Measurements from ENCODE around the gene VWA3B.
A peak's percentile ranks its signal among the peaks of the same experiment; 100 is the strongest.
"Not testable (repeated sequence)": the region's sequence is repeated elsewhere in the genome, so short reads cannot be mapped to it uniquely, and the experiment has no call there.

Gene VWA3B, protein sequence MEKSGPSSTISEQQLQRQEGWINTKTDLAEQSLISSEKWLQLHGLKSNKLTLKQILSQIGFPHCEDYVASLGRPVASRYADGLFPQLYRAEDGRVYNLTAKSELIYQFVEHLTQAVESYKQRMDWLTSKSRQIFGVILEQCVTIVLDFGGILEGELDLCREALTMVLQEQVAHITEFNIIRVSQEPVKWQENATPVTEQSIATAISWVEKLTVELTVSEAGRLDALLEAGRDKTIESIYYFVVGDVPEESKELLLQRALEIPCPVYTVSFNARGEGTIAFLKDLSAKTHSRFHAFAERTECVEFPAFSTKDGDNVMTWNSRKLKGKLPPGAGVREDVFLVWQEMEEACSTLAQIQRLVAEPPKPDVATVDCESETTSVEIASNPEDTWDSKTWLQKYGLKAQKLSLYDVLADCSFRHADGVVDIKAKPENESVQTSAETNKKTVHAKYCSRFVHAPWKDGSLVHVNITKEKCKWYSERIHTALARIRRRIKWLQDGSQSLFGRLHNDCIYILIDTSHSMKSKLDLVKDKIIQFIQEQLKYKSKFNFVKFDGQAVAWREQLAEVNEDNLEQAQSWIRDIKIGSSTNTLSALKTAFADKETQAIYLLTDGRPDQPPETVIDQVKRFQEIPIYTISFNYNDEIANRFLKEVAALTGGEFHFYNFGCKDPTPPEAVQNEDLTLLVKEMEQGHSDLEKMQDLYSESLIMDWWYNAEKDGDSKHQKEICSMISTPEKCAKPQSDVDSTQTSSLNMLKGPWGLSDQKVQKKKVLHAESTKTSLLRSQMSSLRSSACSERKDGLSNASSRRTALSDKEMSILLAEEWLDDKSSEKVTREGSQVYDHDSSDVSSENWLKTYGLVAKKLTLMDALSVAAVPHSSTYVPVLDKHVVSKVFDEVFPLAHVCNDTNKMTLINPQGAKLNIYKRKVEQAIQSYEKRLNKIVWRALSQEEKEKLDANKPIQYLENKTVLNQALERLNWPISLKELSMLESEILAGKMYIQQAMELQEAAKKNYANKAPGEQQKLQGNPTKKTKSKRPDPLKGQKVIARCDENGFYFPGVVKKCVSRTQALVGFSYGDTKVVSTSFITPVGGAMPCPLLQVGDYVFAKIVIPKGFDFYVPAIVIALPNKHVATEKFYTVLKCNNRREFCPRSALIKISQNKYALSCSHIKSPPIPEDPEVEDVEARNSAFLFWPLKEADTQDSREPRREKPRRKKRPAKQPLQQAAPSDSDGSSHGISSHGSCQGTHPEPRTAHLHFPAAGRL (N-terminal part only)

GRCh38 chr2:98086491-98087446 is at the start of gene VWA3B:
Gene VWA3B, plus strand, starts transcription at chr2:98087167. Its CDS starts 5,926 bp downstream, at chr2:98093093.
- H3K27ac ChIP-seq, result no peak within 1 kb of the TSS
- peak within 1 kb of the TSS; percentile 18 to 47 (median 34) for H3K4me3 ChIP-seq

DNA sequence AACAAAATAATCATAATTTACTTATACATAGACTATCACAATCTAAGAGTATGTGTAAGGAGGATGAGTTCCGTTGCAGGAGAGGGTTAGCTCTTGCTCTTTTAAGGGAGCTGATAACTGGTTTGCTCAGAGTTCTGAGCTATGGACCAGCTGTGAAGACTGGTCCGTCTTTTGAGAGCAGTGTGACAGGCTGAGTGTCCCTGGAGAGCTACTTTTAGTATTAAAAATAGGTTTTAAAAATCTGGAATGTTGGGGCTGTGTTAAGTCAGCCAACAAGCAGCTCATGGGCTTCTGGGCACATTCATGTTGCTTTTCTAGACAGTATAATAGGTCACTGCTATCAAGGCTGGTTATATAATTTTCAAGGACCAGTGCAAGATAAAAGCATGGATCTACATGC is 49.8 kb upstream of the VWA3B start:
- Histone ChIP-seq H3K27ac (no peak overlapping the region), H3K4me3 (no peak overlapping the region)

GRCh38 chr2:98037666-98038336 is 49.2 kb upstream of the VWA3B start:
- H3K27ac ChIP-seq, result no peak overlapping the region

GRCh38 chr2:98039085-98039756 is 47.7 kb upstream of the VWA3B start:
- H3K27ac ChIP-seq, result no peak overlapping the region
- H3K4me3 ChIP-seq, result no peak overlapping the region

More at GRCh38 chr2:98037666-98038336, 49.2 kb upstream of the VWA3B start:
- no peak overlapping the region for H3K4me3 ChIP-seq

DNA sequence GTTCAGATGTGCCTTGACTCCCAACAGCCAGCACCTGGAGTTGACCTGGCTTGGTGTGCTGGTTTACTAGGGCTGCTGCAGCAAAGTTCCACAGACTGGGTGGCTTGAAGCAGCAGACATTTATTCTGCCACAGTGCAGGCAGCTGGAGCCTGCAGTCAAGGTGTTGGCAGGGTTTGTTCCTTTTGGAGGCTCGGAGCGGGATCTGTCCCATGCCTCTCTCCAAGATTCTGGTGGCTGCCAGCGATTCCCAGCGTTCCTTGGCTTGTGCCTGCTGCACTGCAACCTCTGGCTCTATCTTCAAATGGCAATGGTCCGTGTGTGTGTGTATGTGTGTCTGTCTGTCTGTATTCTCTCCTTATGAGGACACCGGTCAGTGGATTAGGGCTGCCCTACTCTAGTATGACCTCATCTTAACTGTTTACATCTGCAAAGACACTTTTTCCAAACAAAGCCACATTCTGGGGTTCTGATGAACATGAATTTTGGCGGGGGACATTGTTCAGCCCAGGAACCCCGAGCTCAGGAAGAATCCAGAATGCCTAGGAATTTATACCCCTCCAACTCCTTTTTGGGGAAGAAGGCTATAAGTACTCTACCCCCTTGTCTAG is 46.5 kb upstream of the VWA3B start:
- Histone ChIP-seq H3K4me3 (no peak overlapping the region), H3K27ac (no peak overlapping the region)

DNA sequence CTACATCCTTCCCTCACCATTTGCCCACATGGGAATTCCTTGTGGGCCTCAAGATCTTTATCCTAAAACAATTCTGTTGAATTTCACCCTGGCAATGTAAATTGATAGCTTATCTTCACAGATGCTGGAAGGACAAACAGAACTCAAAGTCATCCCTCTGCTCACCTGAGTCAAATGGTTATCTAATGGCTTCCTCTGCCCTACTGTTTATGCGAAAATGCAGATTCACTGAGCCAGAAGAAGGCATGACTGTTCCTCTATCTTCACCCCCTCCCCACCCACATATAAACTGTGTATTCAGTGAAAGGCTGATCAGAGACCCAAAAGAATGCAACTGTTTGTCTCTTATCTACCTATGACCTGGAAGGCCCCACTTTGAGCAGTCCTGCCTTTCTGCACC is 43.9 kb upstream of the VWA3B start:
- Histone ChIP-seq H3K27ac (no peak overlapping the region), H3K4me3 (no peak overlapping the region)

GRCh38 chr2:98044730-98045129 is 42.2 kb upstream of the VWA3B start:
- not testable (repeated sequence) for H3K4me3 ChIP-seq, H3K27ac ChIP-seq

DNA sequence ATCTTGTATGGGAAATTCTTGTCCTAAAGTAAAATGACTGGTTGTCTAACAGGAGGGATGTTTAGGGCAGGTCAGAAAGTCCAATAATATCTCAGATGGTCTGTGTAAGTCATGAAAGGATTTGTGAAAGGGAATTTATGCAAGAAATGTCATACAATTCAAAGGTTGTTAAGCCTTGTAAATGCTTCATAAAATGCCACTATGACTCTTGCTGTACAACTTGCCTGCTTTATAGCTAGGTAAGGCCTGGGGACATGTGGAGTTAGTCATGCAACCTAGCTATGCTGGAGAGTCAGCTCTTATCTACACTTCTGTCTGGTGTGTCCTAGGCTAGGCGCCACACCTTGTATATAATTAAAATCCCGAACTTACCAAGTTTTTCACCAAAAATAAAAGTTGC is 36.9 kb upstream of the VWA3B start:
- Histone ChIP-seq H3K4me3 (no peak overlapping the region), H3K27ac (no peak overlapping the region)

DNA sequence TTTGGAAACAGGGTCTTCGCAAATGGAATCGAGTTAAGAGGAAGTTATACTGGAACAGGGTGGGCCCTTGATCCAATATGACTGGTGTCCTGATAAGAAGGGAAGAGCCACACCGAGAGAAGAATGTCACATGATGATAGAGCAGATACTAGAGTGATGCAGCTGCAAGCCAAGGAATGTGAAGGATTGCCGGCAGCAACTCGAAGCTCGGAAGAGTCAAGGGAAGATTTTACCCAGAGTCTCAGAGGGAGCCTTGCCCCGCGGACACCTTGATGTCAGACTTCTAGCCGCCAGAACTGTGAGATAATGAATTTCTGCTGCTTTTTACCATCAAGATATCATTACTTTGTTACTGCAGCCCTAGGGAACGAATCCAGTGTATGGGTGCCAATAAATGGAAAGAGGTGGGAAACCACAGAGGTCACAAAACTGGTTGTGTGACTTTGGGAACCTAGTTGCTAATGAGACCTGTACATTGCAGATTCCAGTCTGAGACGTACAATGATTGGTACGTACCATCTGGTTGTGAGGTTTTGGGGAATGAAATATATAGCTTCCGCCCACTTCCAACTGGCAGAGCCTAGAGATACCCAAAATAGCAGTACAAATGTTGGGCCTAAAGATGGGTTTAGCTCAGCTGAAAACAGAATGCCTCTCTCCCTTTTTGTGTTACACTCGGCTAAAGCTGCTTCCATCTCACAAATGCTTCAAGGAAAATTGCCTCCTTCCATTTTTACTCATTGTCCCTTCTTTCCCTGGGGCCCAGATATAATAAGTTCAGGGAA is 28.6 kb upstream of the VWA3B start:
- Histone ChIP-seq H3K27ac (no peak overlapping the region), H3K4me3 (no peak overlapping the region)

DNA sequence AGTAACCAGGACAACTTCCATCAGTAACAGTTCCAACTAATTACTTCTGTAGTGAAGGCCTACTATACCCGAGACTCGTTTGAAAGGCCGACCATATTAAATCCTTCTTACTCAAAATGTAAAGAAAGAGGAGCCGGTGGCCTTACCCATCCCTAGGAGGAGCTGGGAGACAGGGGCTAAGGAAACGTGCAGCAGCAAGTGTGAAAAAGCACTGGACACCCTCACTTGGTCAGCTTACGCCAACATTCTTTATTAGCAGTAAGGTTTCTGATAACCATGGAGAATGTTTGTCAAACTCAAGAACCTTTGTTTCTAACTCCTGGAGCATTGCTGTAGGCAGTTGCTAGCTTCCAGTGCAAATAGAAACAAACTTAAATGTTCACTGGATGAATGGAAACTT is 26.7 kb upstream of the VWA3B start:
- Histone ChIP-seq H3K27ac (no peak overlapping the region), H3K4me3 (no peak overlapping the region)

DNA sequence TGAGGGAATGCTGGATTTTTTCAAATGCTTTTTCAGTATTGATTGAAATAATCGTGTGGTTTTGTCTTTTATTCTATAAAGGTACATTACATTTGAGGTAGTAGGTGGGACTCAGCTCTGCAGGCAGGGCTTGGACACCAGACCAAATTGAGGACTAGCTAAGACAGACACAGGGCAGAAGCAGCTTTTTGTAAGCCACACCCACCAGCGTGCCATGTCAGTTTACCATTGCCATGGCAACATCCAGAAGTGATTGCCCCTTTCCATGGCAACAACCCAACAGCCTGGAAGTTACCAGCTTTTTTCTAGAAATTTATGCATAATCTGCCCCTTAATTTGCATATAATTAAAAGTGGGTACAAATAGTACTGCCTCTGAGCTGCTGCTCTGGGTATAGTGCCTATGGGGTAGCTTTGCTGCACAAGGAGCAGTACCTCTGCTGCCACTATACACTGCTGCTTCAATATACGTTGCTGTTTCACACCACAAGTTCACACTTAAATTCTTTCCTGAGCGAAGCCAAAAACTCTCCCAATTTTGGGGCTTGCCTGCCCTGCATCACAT is 23.6 kb upstream of the VWA3B start:
- Histone ChIP-seq H3K4me3 (no peak overlapping the region), H3K27ac (no peak overlapping the region)

- H3K4me3 ChIP-seq, result no peak overlapping the region
- H3K27ac ChIP-seq, result no peak overlapping the region
Observed at GRCh38 chr2:98065808-98066207, 21.2 kb upstream of the VWA3B start.

- no peak overlapping the region for H3K27ac ChIP-seq
- no peak overlapping the region for H3K4me3 ChIP-seq
Observed at GRCh38 chr2:98067160-98067559, 19.8 kb upstream of the VWA3B start.

DNA sequence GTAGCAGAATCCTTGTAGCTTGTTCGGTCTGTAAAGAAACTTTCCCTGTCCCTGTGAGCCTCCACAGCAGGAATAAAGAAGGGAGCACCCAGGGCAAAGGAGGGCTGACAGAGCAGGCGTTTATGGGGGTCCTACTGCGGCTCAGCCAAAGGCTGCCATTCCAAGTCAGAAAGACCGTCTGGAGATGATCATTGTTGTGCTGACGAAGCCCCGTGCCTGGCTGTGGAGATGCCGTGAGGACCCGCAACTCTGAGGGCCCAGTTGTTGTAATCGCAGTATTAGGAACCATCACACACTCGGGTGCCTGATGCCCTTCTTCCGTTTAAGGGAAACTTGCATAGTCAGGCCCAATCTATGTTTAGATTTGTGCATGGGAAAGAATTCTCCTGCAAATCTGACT is 16.9 kb upstream of the VWA3B start:
- Histone ChIP-seq H3K27ac (no peak overlapping the region), H3K4me3 (no peak overlapping the region)

DNA sequence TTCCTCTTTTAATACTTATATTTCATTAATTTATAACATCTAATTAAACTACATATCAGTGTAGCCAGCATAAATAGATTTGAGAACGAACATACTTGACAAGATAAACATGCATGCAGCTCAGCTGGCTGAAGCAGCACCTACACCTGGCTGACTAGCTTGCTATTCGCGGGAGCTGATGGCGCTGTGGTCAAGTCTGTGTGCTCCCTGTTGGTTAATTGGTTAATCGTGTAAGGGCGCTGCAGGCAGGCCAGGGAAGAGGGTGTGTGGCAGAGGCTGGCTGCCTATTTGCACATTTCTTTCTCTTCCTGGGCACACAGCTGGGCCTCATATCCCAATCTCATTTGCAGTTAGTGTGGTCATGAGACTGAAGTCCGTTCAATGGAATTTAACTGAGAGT is 14.5 kb upstream of the VWA3B start:
- no peak overlapping the region for H3K27ac ChIP-seq
- H3K4me3 ChIP-seq, result no peak overlapping the region

DNA sequence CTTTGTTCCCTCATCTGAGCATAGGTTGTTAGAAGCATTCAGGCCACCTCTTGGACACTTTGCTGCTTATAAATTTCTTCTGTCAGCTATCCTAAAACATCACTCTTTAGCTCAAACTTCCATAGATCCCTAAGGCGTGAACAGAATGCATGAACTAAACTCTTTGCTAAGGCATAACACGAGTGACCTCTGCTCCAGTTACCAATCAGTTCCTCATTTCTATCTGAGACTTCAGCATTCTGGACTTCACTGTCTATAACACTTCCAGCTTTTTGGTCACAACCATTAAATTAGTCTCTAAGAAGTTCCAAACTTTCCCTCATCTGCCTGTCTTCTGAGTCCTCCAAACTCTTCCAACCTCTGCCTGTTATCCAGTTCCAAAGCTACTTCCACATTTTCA is 8.3 kb upstream of the VWA3B start:
- no peak overlapping the region for H3K4me3 ChIP-seq

More for the DNA sequence above, 8.3 kb upstream of the VWA3B start:
- no peak overlapping the region for H3K27ac ChIP-seq

Data from skin epidermis (tissue), 12 donors.